Measurements from ENCODE around the gene NREP.
"Not testable (repeated sequence)": the region's sequence is repeated elsewhere in the genome, so short reads cannot be mapped to it uniquely, and the experiment has no call there.

NREP gene

DNA sequence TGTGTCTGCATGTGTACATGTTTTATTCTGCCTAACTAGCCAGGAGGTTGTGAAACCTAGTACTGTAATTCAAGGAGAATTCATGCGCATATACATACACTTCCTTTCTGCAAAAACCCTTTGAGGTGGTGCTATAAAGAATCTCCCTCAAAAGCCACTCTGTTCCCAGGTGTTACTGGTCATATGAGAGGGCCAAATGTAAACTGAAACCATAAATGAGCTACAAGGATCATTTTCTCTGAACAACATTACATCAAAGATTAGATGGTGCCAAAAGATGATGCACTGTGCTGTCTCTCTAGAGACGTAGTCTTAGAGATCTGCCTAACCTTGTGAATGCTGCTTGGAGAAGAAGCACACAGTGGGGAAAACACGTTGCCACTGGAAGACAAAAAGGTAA lies 15.7 kb downstream of the NREP start:
- in situ Hi-C loops (cut with MboI; ENCODE audit: low sequenced_read_pairs): no loop called here

- in situ Hi-C loops (cut with MboI; ENCODE audit: low sequenced_read_pairs): no loop called here
Observed at GRCh38 chr5:111739416-111739815, 17.6 kb downstream of the NREP start.

DNA sequence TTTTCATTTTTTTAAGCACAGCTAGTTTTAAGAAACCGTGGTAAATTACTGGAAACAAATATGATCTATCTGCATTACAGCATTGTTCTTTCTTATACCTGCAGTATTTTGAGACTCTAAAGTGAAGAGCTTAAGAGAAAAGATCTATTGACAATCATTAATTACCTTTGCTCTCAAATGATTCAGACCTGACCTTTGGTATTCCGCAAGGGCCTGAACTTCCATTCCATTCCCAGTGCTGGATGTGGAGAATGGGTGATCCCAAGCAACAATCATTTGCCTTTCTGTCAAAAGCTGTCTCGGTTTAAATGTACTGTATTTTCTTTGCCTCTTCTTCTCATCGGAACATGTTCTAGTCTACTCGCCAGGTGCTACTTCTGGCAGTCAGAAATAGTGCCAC lies 18.9 kb downstream of the NREP start:
- in situ Hi-C loops (cut with MboI; ENCODE audit: low sequenced_read_pairs): no loop called here

DNA sequence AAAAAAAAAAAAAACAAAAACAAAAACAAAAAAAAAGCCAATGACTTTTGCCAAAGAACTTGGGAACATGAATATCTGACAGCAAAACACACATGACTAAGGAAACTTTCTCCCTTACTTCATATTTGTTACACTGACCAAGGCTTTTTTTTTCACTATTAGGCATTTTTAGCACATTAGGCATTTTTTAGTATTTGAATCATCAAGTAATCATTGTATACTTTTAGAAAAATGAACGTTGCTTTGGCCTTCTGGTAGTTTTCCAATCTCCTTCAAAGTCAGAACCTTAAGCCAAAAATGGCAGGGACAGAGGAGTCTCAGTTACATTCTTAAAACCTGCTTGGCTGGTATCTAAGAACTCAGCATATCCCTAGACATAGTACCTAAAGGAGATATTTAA lies 19.3 kb downstream of the NREP start:
- in situ Hi-C loops (cut with MboI; ENCODE audit: low sequenced_read_pairs): no loop called here

- in situ Hi-C loops (cut with MboI; ENCODE audit: low sequenced_read_pairs): no loop called here
Observed at GRCh38 chr5:111735583-111736270, 21.3 kb downstream of the NREP start.

- in situ Hi-C loops (cut with MboI; ENCODE audit: low sequenced_read_pairs): no loop called here
Observed at GRCh38 chr5:111734597-111734996, 22.4 kb downstream of the NREP start.

DNA sequence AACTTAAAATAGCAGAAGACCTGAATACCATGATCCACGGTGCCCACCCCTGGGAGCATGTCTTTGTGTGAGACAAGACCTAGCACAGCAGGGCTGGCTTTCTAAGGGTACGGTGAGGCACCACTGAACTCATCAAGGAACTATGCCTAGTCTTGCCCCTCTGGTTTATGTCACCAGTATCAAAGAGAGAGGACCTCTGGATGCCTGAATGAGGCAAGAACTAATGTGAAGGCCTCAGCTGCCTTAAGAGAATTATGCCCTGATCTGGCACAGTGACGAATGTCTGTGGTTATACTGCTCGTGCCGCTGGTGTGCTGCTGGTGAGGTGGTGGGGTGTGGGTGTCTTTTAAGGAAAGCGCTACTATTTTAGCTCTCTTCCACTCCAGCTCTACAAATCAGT lies 23.0 kb downstream of the NREP start:
- in situ Hi-C loops (cut with MboI; ENCODE audit: low sequenced_read_pairs): no loop called here

DNA sequence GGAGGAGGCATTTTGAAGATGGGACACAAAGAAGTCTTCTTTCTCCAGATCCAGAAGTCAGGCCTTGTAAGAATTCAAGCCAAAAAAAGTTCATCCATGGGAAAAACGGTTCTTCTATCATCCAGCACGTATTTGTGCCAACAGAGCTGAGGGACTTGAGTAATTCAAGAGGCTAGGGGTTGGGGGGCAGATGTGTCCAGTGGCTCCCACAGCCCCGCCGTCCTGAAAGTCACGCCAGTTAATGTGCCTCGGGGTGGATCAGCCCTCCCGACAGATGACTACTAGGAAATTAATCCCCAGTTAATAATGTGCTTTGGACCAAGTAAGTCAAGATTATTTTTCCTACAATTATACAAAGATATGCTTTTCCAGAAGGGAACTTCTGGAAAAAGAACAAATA lies 23.4 kb downstream of the NREP start:
- in situ Hi-C loops (cut with MboI; ENCODE audit: low sequenced_read_pairs): no loop called here

DNA sequence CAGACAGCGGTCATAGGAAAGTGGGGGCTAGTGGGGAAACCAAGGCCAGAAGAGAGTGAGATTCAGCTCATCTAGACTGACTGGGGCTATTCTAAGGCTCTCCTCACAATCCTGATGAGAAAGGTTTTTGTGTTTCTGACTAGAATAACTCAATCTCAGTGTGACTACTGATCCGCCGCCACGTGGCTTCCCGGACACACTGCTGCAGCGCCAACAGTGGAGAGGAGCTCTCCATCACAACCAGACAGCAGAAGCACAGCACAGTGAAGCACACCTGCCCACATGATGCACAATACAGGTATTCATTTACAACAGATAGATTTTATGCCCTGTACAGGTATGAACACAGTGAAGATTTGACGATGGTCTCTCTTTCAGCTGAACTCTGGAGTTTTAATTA lies 25.4 kb downstream of the NREP start:
- in situ Hi-C loops (cut with MboI; ENCODE audit: low sequenced_read_pairs): no loop called here

DNA sequence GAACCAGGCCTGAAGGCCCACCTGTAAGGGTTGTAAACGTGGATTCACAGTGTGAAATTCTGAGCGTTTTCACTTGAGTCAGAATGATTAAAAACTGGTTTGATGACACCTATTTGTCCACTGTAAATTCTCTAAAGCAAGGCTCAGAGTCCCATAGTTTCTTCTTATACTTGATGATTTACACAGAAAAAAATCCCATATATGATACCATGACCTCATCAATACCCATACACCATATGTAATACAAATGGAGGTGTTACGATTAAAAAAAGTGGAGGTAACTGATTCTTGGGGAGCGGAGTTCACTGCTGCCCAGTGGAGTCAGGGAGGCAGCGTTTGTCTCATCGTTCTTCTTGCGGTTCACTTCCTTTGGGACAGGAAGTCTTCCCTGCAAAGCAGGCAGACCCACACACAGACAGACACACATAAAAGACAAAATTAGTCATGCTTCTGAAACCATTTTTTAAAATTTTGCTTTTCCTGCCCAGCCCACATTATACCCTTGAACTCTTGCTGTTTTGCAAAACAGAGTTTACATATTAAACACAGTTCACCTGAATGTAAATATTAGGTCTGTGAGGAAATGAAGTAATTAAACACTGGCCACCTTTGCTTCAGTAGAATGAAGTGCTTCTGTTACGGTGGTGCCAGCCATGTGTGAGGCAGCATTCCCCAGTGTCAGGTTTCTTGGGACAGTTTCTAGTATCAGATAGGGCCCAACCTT lies 26.2 kb downstream of the NREP start:
- in situ Hi-C loops (cut with MboI; ENCODE audit: low sequenced_read_pairs): no loop called here

GRCh38 chr5:111728941-111729340 lies 28.1 kb downstream of the NREP start:
- in situ Hi-C loops (cut with MboI; ENCODE audit: low sequenced_read_pairs): no loop called here

DNA sequence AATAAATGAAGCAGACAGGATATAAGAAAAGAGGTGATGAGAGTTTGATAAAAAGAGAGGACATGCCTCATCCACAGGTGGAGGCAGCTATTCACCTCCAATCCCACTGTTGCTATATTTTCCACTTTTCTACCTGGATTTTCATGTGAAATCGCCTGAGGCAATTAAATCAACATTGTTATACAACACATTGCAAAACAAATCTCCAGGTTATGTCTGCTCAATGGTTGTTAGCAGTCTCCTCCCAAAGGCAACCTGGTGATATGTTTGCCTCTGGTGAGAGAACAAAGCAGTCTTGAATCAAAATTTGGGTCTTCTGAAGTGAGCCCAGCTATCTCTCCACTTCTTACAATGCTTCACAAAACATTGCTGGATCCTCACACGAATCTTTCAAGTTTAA lies 30.0 kb downstream of the NREP start:
- in situ Hi-C loops (cut with MboI; ENCODE audit: low sequenced_read_pairs): no loop called here

- in situ Hi-C loops (cut with MboI; ENCODE audit: low sequenced_read_pairs): no loop called here
Observed at GRCh38 chr5:111722140-111722539, 34.9 kb downstream of the NREP start.

DNA sequence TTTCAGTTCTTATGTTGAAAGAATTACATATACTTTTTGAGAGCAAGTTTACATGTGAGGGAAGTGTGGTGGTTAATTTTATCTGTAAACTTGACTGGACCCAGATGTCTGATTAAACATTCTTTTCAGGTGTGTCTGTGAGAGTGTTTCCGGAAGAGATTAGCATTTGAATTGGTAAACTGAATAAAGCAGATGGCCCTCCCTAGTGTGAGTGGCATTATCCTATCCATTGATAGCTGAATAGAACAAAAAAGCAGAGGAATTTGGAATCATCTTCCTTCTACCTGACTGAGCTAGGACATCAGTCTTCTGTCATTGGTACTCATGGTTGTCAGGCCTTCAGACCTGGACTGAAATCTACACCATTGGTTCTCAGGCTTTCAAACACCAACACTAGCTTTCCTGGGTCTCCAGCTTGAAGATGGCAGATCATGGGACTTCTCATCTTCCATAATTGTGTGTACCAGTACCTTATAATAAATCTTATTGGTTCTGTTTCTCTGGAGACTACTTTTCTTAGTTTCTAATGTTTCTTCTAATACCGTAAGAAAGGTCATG lies 36.6 kb downstream of the NREP start:
- in situ Hi-C loops (cut with MboI; ENCODE audit: low sequenced_read_pairs): no loop called here

DNA sequence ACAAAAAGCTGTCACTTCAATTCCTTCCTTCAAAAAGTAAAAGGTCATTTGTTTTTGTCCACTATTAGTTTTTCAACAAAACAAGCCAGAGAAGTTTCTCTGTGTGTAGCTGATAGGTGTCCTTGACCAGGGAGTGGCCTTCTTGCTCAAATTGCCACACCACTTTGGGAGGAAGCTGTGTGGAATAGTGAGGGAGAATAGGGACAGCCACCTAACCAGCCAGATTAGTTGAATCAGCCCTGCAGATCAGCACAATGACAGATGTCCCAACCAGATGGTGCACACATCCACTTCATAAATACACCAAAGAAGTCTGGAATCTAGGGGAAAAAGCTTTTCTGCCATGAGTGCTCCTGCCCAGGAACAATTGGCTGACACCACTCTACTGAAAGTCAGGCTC lies 37.2 kb downstream of the NREP start:
- in situ Hi-C loops (cut with MboI; ENCODE audit: low sequenced_read_pairs): no loop called here

- in situ Hi-C loops (cut with MboI; ENCODE audit: low sequenced_read_pairs): not testable (repeated sequence)
Observed at GRCh38 chr5:111716789-111717188, 40.2 kb downstream of the NREP start.

- in situ Hi-C loops (cut with MboI; ENCODE audit: low sequenced_read_pairs): no loop called here
Observed at GRCh38 chr5:111707630-111708164, 49.3 kb downstream of the NREP start.

- in situ Hi-C loops (cut with MboI; ENCODE audit: low sequenced_read_pairs): no loop called here
Observed at GRCh38 chr5:111706345-111706744, 50.6 kb downstream of the NREP start.

GRCh38 chr5:111704452-111705085 lies 52.4 kb downstream of the NREP start:
- in situ Hi-C loops (cut with MboI; ENCODE audit: low sequenced_read_pairs): no loop called here

DNA sequence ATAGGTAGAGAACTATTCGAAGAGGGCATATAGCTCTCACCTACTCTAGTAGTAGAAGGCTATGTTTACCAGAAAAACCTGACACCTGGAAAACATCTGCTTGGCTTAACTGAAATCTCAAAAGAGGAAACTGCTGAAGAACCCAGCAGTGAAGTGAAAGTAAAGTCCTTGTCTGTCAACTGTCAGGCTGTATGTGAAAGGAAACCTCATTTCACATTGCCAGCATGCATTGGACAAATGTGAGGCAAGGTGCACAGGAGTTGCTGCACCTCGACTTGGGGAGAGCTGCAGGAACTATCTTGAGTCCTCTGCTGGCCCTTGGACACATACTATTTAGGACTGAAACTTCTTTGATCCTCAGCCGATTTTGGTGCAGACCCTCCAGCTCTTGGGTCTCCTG lies 53.3 kb downstream of the NREP start:
- in situ Hi-C loops (cut with MboI; ENCODE audit: low sequenced_read_pairs): no loop called here

- in situ Hi-C loops (cut with MboI; ENCODE audit: low sequenced_read_pairs): no loop called here
Observed at GRCh38 chr5:111699976-111700375, 57.0 kb downstream of the NREP start.

DNA sequence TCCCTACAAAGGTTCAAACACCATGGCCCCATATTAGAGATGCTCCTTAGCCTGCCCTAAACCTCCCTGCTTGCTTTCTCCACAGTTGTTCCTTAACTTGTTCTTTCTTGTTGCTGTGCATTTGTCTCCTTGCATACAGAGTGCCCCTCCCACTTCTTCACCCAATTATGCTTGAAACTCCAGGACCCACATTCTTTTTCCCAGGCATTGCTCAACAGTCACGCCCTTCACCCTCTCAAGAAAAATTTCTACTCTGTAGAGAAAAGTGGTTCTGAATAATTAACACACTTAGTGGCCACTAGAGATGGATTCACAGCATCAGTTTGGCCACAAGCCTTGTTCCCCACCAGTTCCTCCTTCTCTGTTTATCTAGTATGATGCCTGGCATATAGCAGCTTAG lies 57.7 kb downstream of the NREP start:
- in situ Hi-C loops (cut with MboI; ENCODE audit: low sequenced_read_pairs): no loop called here
